Left lung (tissue), 10 donors: ENCODE results near the gene LGR4. TPM values are rescaled to one million over a fixed set of nuclear protein-coding genes. Genes with fewer than 3 reads are reported as not detected.

Experiments
- ATAC-seq: fragments of 200-7000 bp; cut with Tn5 transposase; one replicate; pipeline ENCODE4 v1.9.1; 2020; ENCODE audit warnings: moderate library complexity
- DNase-seq, 4 donors: peaks; one replicate each; pipeline ENCODE4 v3.0.0-alpha.2; 2013 to 2020
- H3K27ac ChIP-seq, 2 donors: fragments of 200-600 bp; sonication (generic) in 1 of 2; one replicate each; pipeline versions ENCODE4 v1.5.0 to v1.8.0; 2020 to 2021
- H3K27me3 ChIP-seq, 2 donors: fragments of 200-600 bp; sonication (generic) in 1 of 2; one replicate each; pipeline versions ENCODE4 v1.5.0 to v1.8.0; 2020 to 2021
- H3K36me3 ChIP-seq, 2 donors: fragments of 200-600 bp; sonication (generic) in 1 of 2; one replicate each; pipeline versions ENCODE4 v1.5.0 to v1.8.0; 2020 to 2021
- H3K4me1 ChIP-seq, 2 donors: fragments of 200-600 bp; one replicate each; pipeline ENCODE4 v1.8.0; 2021
- H3K4me3 ChIP-seq, 2 donors: fragments of 200-600 bp; sonication (generic) in 1 of 2; one replicate each; pipeline versions ENCODE4 v1.5.0 to v1.8.0; 2020 to 2021; ENCODE audit warnings: mild to moderate bottlenecking in 1 of 2
- H3K9me3 ChIP-seq, 2 donors: fragments of 200-600 bp; sonication (generic) in 1 of 2; one replicate each; pipeline versions ENCODE4 v1.5.0 to v1.8.0; 2020 to 2021
- CTCF ChIP-seq, 2 donors: fragments of 200-600 bp; sonication (generic) in 1 of 2; IDR thresholded peaks; one replicate each; pipeline versions ENCODE4 v1.5.0 to v1.8.0; 2021; ENCODE audit warnings: antibody characterized with exemption in 2 of 2
- intact Hi-C, 2 donors: fragments of 100-400 bp; cut with DNase I; formaldehyde crosslinking; loops; one replicate each; pipeline versions ENCODE4 v1.11.2 to v1.14.2; 2022
- polyA plus RNA-seq, 6 donors: library from polyadenylated mRNA; unstranded; fragments of 120-200 nt; gene quantifications; one replicate each; pipeline ENCODE4 v1.2.1, GENCODE V29; 2013; ENCODE audit not compliant: insufficient read length in 6 of 6
- total RNA-seq, 2 donors: library from RNA; stranded (reverse); fragmentation: NEBNext Ultra II Directional; extraction: Animal tissue kit (Norgen Biotek cat#: 25700); gene quantifications; one replicate each; pipeline ENCODE4 v1.2.1, GENCODE V29; 2021
- donor health status: DM: no; HTN: yes; CAD: no.
- donor health status: DM: no; HTN: no; CAD: no.

LGR4 gene
- total and polyA plus RNA-seq, 8 donors = 4.0 to 23.7 (median 21.7) TPM

GRCh38 chr11:27514076-27514475 is 41.5 kb upstream of the LGR4 start:
- intact Hi-C loops = no loop called here
- DNase-seq (no peak), ATAC-seq (no peak)
- H3K4me1 ChIP-seq = no peaks in the 10 kb centered on the region
- TF ChIP-seq CTCF (IDR thresholded peaks at IDR 0.05) = no peak
- H3K27ac ChIP-seq = no peak overlapping the region
- no peaks in the 10 kb centered on the region for H3K27me3 ChIP-seq
- H3K4me3 ChIP-seq = no peak overlapping the region
- H3K9me3 ChIP-seq = peaks cover 0 to 4% of the 10 kb centered on the region in 2 donors
- no peaks in the 10 kb centered on the region for H3K36me3 ChIP-seq

GRCh38 chr11:27513389-27513788 is 40.8 kb upstream of the LGR4 start:
- Histone ChIP-seq H3K9me3 (peaks cover 0 to 4% of the 10 kb centered on the region in 2 donors), H3K27ac (no peak overlapping the region), H3K36me3 (no peaks in the 10 kb centered on the region), H3K27me3 (no peaks in the 10 kb centered on the region), H3K4me1 (no peaks in the 10 kb centered on the region), H3K4me3 (no peak overlapping the region)
- ATAC-seq (no peak), DNase-seq (no peak)
- TF ChIP-seq CTCF (IDR thresholded peaks at IDR 0.05) = no peak
- intact Hi-C loops = no loop called here

DNA sequence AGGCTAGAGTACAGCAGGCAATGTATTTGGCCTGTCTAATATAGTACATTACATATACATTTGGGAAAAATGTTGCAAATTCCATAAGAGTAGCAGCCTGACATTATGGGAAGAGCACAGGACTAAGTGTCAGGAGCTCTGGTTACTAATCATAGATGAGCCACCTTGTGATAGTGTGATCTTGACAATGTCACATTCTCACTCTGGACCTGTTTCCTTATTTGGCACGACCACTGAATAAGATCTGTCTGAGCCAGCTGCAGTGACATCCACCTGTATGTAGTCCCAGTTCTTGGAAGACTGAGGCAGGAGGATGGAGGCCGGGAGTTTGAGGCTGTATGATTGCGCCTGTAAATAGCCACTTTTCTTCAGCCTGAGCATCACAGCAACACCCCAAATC is 39.6 kb upstream of the LGR4 start:
- no peak for TF ChIP-seq CTCF (IDR thresholded peaks at IDR 0.05)
- Histone ChIP-seq H3K27me3 (no peaks in the 10 kb centered on the region), H3K36me3 (no peaks in the 10 kb centered on the region), H3K27ac (no peak overlapping the region), H3K4me3 (no peak overlapping the region), H3K4me1 (peaks cover 3 to 4% of the 10 kb centered on the region in 2 donors), H3K9me3 (peaks cover 0 to 4% of the 10 kb centered on the region in 2 donors)
- intact Hi-C loops = no loop called here
- ATAC-seq = no peak
- no peak for DNase-seq

- ATAC-seq (no peak), DNase-seq (no peak)
These were observed 37.3 kb upstream of the LGR4 start for GRCh38 chr11:27509908-27510307.

More at GRCh38 chr11:27509908-27510307, 37.3 kb upstream of the LGR4 start:
- Histone ChIP-seq H3K27ac (no peak overlapping the region), H3K4me1 (peaks cover 9 to 16% of the 10 kb centered on the region in 2 donors), H3K36me3 (no peaks in the 10 kb centered on the region), H3K4me3 (no peak overlapping the region), H3K9me3 (peaks cover 0 to 3% of the 10 kb centered on the region in 2 donors), H3K27me3 (no peaks in the 10 kb centered on the region)
- no peak for TF ChIP-seq CTCF (IDR thresholded peaks at IDR 0.05)
- intact Hi-C loops = no loop called here
